ENCODE measurements around the gene KCNC3. TPM values are rescaled to one million over a fixed set of nuclear protein-coding genes. Genes with fewer than 3 reads are reported as not detected.

Gene KCNC3
- total RNA-seq, 1 donor from 2014 or later: not detected

DNA sequence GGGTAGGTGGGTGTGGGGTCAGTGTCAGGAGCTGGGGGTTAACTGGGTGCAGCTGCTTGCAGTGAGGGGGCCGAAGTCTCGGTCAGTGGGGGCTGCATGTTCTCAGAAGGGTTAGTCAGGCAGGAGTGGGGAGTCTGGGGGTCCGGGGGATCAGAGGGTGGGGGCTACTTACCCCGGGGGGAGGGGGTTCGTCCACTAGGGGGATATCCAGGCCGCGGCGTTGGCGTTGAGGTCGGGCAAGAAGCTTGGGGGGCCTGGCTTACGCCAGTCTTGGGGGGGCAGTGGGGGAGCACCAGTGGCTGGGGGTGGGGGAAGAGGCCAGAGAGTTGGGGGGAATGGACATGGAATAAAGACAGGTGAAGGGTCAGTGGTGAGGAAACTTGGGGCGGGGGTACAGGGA lies 9.1 kb downstream of the KCNC3 start:
- H3K9me3 Mint-ChIP-seq (ENCODE audit: unreplicated experiment): peaks cover 22% of the 10 kb centered on the region
- Histone ChIP-seq H3K4me1 (ENCODE audit: insufficient read depth, low read length) (no peaks in the 10 kb centered on the region), H3K27me3 (ENCODE audit: insufficient read depth, low read length) (peaks cover under 1% of the 10 kb centered on the region), H3K9ac (ENCODE audit: low read length) (no peak overlapping the region), H3K4me2 (ENCODE audit: low read length) (no peak overlapping the region), H4K20me1 (ENCODE audit: insufficient read depth, low read length) (no peaks in the 10 kb centered on the region), H3K9me3 (ENCODE audit: insufficient read depth, low read depth, low read length) (no peaks in the 10 kb centered on the region), H2AFZ (ENCODE audit: low read depth, low read length) (no peak overlapping the region), H3K79me2 (ENCODE audit: insufficient read depth, low read length) (no peaks in the 10 kb centered on the region), H3K4me3 (ENCODE audit: insufficient read depth, low read depth, low read length) (no peak overlapping the region), H3K27ac (ENCODE audit: low read depth, low read length) (no peak overlapping the region), H3K36me3 (ENCODE audit: insufficient read depth, low read length) (no peaks in the 10 kb centered on the region)
- no peak overlapping the region for H3K27ac Mint-ChIP-seq (ENCODE audit: unreplicated experiment)
- FAIRE-seq (no peak), DNase-seq (ENCODE audit: low read depth) (no peak)
- H3K27me3 Mint-ChIP-seq (ENCODE audit: low read depth, unreplicated experiment): peaks cover 2% of the 10 kb centered on the region
- no peak for TF ChIP-seq EZH2 (IDR thresholded peaks at IDR 0.05; ENCODE audit: insufficient read depth, low read length)
- TF ChIP-seq, protein P1, sequence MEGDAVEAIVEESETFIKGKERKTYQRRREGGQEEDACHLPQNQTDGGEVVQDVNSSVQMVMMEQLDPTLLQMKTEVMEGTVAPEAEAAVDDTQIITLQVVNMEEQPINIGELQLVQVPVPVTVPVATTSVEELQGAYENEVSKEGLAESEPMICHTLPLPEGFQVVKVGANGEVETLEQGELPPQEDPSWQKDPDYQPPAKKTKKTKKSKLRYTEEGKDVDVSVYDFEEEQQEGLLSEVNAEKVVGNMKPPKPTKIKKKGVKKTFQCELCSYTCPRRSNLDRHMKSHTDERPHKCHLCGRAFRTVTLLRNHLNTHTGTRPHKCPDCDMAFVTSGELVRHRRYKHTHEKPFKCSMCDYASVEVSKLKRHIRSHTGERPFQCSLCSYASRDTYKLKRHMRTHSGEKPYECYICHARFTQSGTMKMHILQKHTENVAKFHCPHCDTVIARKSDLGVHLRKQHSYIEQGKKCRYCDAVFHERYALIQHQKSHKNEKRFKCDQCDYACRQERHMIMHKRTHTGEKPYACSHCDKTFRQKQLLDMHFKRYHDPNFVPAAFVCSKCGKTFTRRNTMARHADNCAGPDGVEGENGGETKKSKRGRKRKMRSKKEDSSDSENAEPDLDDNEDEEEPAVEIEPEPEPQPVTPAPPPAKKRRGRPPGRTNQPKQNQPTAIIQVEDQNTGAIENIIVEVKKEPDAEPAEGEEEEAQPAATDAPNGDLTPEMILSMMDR (IDR thresholded peaks at IDR 0.05; ENCODE audit: insufficient read depth, low read depth, low read length): no peak
- no peak overlapping the region for H3K4me3 Mint-ChIP-seq (ENCODE audit: unreplicated experiment)
- no peaks in the 10 kb centered on the region for H3K36me3 Mint-ChIP-seq (ENCODE audit: low read depth, unreplicated experiment)
- no peaks in the 10 kb centered on the region for H3K4me1 Mint-ChIP-seq (ENCODE audit: low read depth, unreplicated experiment)

DNA sequence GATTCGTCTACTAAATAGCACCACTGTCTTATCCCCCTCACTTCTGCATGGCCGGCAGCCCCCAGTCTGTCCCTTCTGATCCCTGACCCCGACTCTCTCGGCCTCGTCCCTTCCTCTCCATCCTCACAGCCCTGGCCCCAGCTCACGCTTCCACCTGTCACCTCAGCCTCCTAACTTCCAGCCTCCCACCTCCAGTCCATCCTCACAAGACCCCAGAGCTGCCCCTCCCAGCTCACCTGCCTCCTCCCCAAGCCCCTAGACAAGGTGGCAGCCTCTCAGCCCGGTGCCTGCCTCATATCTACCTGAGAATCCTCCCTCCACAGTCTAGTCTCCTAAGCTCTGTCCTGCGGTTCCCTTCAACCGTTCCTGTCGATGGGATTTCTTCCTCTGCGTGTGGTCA lies 10.0 kb downstream of the KCNC3 start:
- Histone ChIP-seq H2AFZ (ENCODE audit: low read depth, low read length) (no peak overlapping the region), H3K79me2 (ENCODE audit: insufficient read depth, low read length) (no peaks in the 10 kb centered on the region), H3K4me1 (ENCODE audit: insufficient read depth, low read length) (no peaks in the 10 kb centered on the region), H3K9ac (ENCODE audit: low read length) (no peak overlapping the region), H3K27ac (ENCODE audit: low read depth, low read length) (no peak overlapping the region), H3K4me3 (ENCODE audit: insufficient read depth, low read depth, low read length) (no peak overlapping the region), H3K36me3 (ENCODE audit: insufficient read depth, low read length) (no peaks in the 10 kb centered on the region), H3K4me2 (ENCODE audit: low read length) (no peak overlapping the region), H3K27me3 (ENCODE audit: insufficient read depth, low read length) (peaks cover 4% of the 10 kb centered on the region), H3K9me3 (ENCODE audit: insufficient read depth, low read depth, low read length) (no peaks in the 10 kb centered on the region), H4K20me1 (ENCODE audit: insufficient read depth, low read length) (no peaks in the 10 kb centered on the region)
- DNase-seq (ENCODE audit: low read depth): no peak
- Mint-ChIP-seq H3K4me3 (ENCODE audit: unreplicated experiment) (no peak overlapping the region), H3K36me3 (ENCODE audit: low read depth, unreplicated experiment) (no peaks in the 10 kb centered on the region), H3K27me3 (ENCODE audit: low read depth, unreplicated experiment) (peaks cover 2% of the 10 kb centered on the region), H3K9me3 (ENCODE audit: unreplicated experiment) (peaks cover 17% of the 10 kb centered on the region), H3K27ac (ENCODE audit: unreplicated experiment) (no peak overlapping the region), H3K4me1 (ENCODE audit: low read depth, unreplicated experiment) (no peaks in the 10 kb centered on the region)
- TF ChIP-seq EZH2 (IDR thresholded peaks at IDR 0.05; ENCODE audit: insufficient read depth, low read length): no peak
- TF ChIP-seq, protein P1 (IDR thresholded peaks at IDR 0.05; ENCODE audit: insufficient read depth, low read depth, low read length): no peak
- FAIRE-seq: no peak

DNA sequence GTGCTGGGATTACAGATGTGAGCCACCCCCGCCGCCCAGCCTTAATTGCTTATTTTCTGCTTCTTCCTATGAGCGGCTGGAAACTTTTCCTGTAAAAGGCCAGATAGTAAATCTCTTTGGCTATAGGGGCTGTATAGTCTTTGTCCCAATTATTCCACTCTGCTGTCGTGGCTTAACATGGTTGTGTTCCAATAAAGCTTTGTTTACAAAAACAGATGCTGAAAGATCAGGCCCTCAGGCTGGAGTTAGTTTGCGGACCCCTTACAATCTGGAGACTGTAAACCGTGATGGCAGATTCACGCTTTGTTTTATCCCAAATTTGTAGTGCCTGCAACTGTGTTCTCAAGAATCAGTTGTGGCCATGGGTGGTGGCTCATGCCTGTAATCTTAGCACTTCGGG lies 10.7 kb downstream of the KCNC3 start:
- Histone ChIP-seq H3K9ac (ENCODE audit: low read length) (no peak overlapping the region), H3K4me3 (ENCODE audit: insufficient read depth, low read depth, low read length) (no peak overlapping the region), H2AFZ (ENCODE audit: low read depth, low read length) (no peak overlapping the region), H3K9me3 (ENCODE audit: insufficient read depth, low read depth, low read length) (no peaks in the 10 kb centered on the region), H3K36me3 (ENCODE audit: insufficient read depth, low read length) (no peaks in the 10 kb centered on the region), H3K79me2 (ENCODE audit: insufficient read depth, low read length) (no peaks in the 10 kb centered on the region), H3K4me1 (ENCODE audit: insufficient read depth, low read length) (no peaks in the 10 kb centered on the region), H4K20me1 (ENCODE audit: insufficient read depth, low read length) (no peaks in the 10 kb centered on the region), H3K27ac (ENCODE audit: low read depth, low read length) (no peak overlapping the region), H3K4me2 (ENCODE audit: low read length) (no peak overlapping the region), H3K27me3 (ENCODE audit: insufficient read depth, low read length) (peaks cover 8% of the 10 kb centered on the region)
- no peak overlapping the region for H3K27ac Mint-ChIP-seq (ENCODE audit: unreplicated experiment)
- FAIRE-seq (no peak), DNase-seq (ENCODE audit: low read depth) (no peak)
- H3K9me3 Mint-ChIP-seq (ENCODE audit: unreplicated experiment): peaks cover 13% of the 10 kb centered on the region
- no peaks in the 10 kb centered on the region for H3K4me1 Mint-ChIP-seq (ENCODE audit: low read depth, unreplicated experiment)
- no peak overlapping the region for H3K4me3 Mint-ChIP-seq (ENCODE audit: unreplicated experiment)
- no peak for TF ChIP-seq EZH2 (IDR thresholded peaks at IDR 0.05; ENCODE audit: insufficient read depth, low read length)
- TF ChIP-seq, protein P1 (IDR thresholded peaks at IDR 0.05; ENCODE audit: insufficient read depth, low read depth, low read length): no peak
- H3K27me3 Mint-ChIP-seq (ENCODE audit: low read depth, unreplicated experiment): peaks cover 2% of the 10 kb centered on the region
- no peaks in the 10 kb centered on the region for H3K36me3 Mint-ChIP-seq (ENCODE audit: low read depth, unreplicated experiment)
